ENCODE data around the gene PTCD3.

DNA sequence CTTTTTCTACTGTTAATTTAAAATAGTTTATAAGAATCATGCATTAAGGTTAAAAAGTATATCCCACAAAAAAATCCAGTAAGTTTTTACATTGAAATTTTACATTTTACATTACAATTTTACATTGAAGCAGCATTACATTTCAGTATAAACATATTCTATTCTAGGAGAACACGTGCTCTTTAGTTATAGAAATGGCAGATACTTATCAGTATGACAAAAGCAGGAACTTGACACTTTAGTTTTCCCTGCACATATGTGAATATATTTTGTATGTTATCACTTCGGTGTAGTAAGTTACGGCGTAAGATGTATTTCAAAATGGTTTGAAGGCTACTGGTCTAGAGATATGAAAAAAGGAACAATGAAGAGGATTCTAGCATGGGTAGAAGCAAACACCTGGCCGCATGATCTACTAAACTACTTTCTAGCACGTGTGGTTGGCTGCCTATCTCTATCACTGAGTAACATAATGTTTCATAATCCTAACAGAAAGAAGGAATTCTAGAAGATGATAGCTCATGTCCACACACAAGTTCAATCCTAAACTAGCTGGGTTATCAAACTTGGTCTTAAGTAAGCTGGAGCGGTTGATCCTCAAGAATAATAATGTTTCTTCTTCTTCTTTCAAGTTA, 83.9 kb downstream of the PTCD3 start:
- TF ChIP-seq, protein P1, sequence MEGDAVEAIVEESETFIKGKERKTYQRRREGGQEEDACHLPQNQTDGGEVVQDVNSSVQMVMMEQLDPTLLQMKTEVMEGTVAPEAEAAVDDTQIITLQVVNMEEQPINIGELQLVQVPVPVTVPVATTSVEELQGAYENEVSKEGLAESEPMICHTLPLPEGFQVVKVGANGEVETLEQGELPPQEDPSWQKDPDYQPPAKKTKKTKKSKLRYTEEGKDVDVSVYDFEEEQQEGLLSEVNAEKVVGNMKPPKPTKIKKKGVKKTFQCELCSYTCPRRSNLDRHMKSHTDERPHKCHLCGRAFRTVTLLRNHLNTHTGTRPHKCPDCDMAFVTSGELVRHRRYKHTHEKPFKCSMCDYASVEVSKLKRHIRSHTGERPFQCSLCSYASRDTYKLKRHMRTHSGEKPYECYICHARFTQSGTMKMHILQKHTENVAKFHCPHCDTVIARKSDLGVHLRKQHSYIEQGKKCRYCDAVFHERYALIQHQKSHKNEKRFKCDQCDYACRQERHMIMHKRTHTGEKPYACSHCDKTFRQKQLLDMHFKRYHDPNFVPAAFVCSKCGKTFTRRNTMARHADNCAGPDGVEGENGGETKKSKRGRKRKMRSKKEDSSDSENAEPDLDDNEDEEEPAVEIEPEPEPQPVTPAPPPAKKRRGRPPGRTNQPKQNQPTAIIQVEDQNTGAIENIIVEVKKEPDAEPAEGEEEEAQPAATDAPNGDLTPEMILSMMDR (IDR thresholded peaks at IDR 0.05) = no peak
- no peak for TF ChIP-seq POLR2A (IDR thresholded peaks at IDR 0.05)
- TF ChIP-seq POLR2AphosphoS5 (IDR thresholded peaks at IDR 0.05) = no peak

Measured in breast epithelium (tissue), 3 donors.